CD4-positive, CD25-positive, alpha-beta regulatory T cell (primary cell): ENCODE measurements around the gene GOSR2. TPM values are rescaled to one million over a fixed set of nuclear protein-coding genes. Genes with fewer than 3 reads are reported as not detected.

ENCODE experiments used
- ATAC-seq, 2 donors: fragments of 150-1000 bp; cut with Tn5 transposase; one replicate each; pipeline ENCODE4 v1.10.0; 2021; ENCODE audit warnings: low read depth in 2 of 2, moderate number of reproducible peaks in 2 of 2, moderate library complexity in 1 of 2
- DNase-seq, 3 donors: peaks; one replicate each; pipeline versions ENCODE4 v3.0.0 to v3.0.0-alpha.2; 2012 to 2022; ENCODE audit warnings: mixed read lengths in 1 of 3
- H3K27ac ChIP-seq: one replicate; pipeline ENCODE4 v1.7.0; 2013; ENCODE audit warnings: mild to moderate bottlenecking, low read length; ENCODE audit not compliant: insufficient read depth, poor library complexity, severe bottlenecking
- H3K27me3 ChIP-seq: one replicate; pipeline ENCODE4 v1.7.0; 2013; ENCODE audit warnings: low read length; ENCODE audit not compliant: control insufficient read depth, insufficient read depth
- H3K36me3 ChIP-seq: one replicate; pipeline ENCODE4 v1.7.0; 2013; ENCODE audit warnings: mild to moderate bottlenecking, low read length, moderate library complexity; ENCODE audit not compliant: control insufficient read depth, insufficient read depth
- H3K4me1 ChIP-seq: 2 replicates; pipeline ENCODE4 v1.7.0; 2013; ENCODE audit warnings: mild to moderate bottlenecking, low read length; ENCODE audit not compliant: insufficient read depth, control insufficient read depth, poor library complexity, severe bottlenecking
- H3K4me3 ChIP-seq: one replicate; pipeline ENCODE4 v1.7.0; 2013; ENCODE audit warnings: low read depth, mild to moderate bottlenecking, low read length, moderate library complexity
- H3K9me3 ChIP-seq, 2 experiments: 1 replicate in 1 of 2; 2 replicates in 1 of 2; pipeline ENCODE4 v1.7.0; 2013; ENCODE audit warnings: low read length in 2 of 2, mild to moderate bottlenecking in 1 of 2, moderate library complexity in 1 of 2; ENCODE audit not compliant: control insufficient read depth in 2 of 2
- H3K27ac Mint-ChIP-seq, 3 donors: one replicate each; pipeline ENCODE4 v1.8.0; 2020 to 2022; ENCODE audit warnings: mild to moderate bottlenecking in 3 of 3, mixed read lengths in 3 of 3, moderate library complexity in 2 of 3
- H3K27me3 Mint-ChIP-seq: one replicate; pipeline ENCODE4 v1.8.0; 2022; ENCODE audit warnings: mild to moderate bottlenecking, mixed read lengths
- H3K36me3 Mint-ChIP-seq: one replicate; pipeline ENCODE4 v1.8.0; 2020; ENCODE audit warnings: mixed read lengths
- H3K4me1 Mint-ChIP-seq, 4 donors: one replicate each; pipeline ENCODE4 v1.8.0; 2020 to 2022; ENCODE audit warnings: mixed read lengths in 4 of 4, mild to moderate bottlenecking in 1 of 4
- H3K4me3 Mint-ChIP-seq, 4 donors: one replicate each; pipeline ENCODE4 v1.8.0; 2020 to 2022; ENCODE audit warnings: mild to moderate bottlenecking in 4 of 4, mixed read lengths in 4 of 4, moderate library complexity in 3 of 4
- H3K9me3 Mint-ChIP-seq, 7 donors: one replicate each; pipeline ENCODE4 v1.8.0; 2020 to 2022; ENCODE audit warnings: mixed read lengths in 7 of 7, mild to moderate bottlenecking in 3 of 7, moderate library complexity in 2 of 7
- polyA plus RNA-seq, 4 donors: library from polyadenylated mRNA; unstranded; fragments of 300-500 nt; fragmentation: Illumina TruSeq; gene quantifications; one replicate each; pipeline ENCODE4 v1.2.3, GENCODE V29; 2021
- total RNA-seq: library from RNA; stranded (reverse); gene quantifications from one replicate; pipeline ENCODE4 v1.2.3, GENCODE V29; 2022

Gene GOSR2
- total and polyA plus RNA-seq, 5 donors from 2014 or later, result 39.9 to 65.4 (median 54.8) TPM

GRCh38 chr17:46972346-46972745, 49.4 kb downstream of the GOSR2 start:
- DNase-seq, result no peak
- Mint-ChIP-seq H3K4me3 (no peak overlapping the region), H3K4me1 (peaks cover 0 to 4% (median 0%) of the 10 kb centered on the region in 4 donors), H3K27me3 (peaks cover 9% of the 10 kb centered on the region), H3K9me3 (peaks cover 0 to 2% (median 0%) of the 10 kb centered on the region in 7 donors), H3K36me3 (peaks cover 51% of the 10 kb centered on the region), H3K27ac (no peak overlapping the region)
- Histone ChIP-seq H3K4me3 (no peak overlapping the region), H3K4me1 (no peaks in the 10 kb centered on the region), H3K36me3 (peaks cover 7% of the 10 kb centered on the region), H3K27ac (no peak overlapping the region), H3K9me3 (no peaks in the 10 kb centered on the region), H3K27me3 (peaks cover 3% of the 10 kb centered on the region)
- ATAC-seq, result no peak

GRCh38 chr17:46974086-46974485, 51.1 kb downstream of the GOSR2 start:
- Mint-ChIP-seq H3K4me1 (peaks cover 0 to 10% (median 3%) of the 10 kb centered on the region in 4 donors), H3K9me3 (peaks cover 0 to 2% (median 0%) of the 10 kb centered on the region in 7 donors), H3K4me3 (no peak overlapping the region), H3K36me3 (peaks cover 42% of the 10 kb centered on the region), H3K27me3 (peaks cover 19% of the 10 kb centered on the region), H3K27ac (no peak overlapping the region)
- no peaks in the 10 kb centered on the region for H3K36me3 ChIP-seq
- H3K27ac ChIP-seq, result no peak overlapping the region
- ATAC-seq (no peak), DNase-seq (no peak)
- peaks cover 12% of the 10 kb centered on the region for H3K4me1 ChIP-seq
- H3K4me3 ChIP-seq, result no peak overlapping the region
- H3K27me3 ChIP-seq, result peaks cover 8% of the 10 kb centered on the region
- no peaks in the 10 kb centered on the region for H3K9me3 ChIP-seq

- DNase-seq (no peak), ATAC-seq (no peak)
- Mint-ChIP-seq H3K36me3 (peaks cover 34% of the 10 kb centered on the region), H3K27me3 (peaks cover 29% of the 10 kb centered on the region), H3K9me3 (peaks cover 0 to 2% (median 0%) of the 10 kb centered on the region in 7 donors), H3K4me3 (no peak overlapping the region), H3K4me1 (peaks cover 0 to 14% (median 3%) of the 10 kb centered on the region in 4 donors), H3K27ac (no peak overlapping the region)
- H3K4me1 ChIP-seq, result peaks cover 18% of the 10 kb centered on the region
- no peak overlapping the region for H3K4me3 ChIP-seq
- no peaks in the 10 kb centered on the region for H3K9me3 ChIP-seq
- H3K27me3 ChIP-seq, result peaks cover 12% of the 10 kb centered on the region
- H3K27ac ChIP-seq, result no peak overlapping the region
- H3K36me3 ChIP-seq, result no peaks in the 10 kb centered on the region
Observed at GRCh38 chr17:46975287-46975686, 52.3 kb downstream of the GOSR2 start.

GRCh38 chr17:46976626-46977270, 53.8 kb downstream of the GOSR2 start:
- no peak overlapping the region for H3K4me3 Mint-ChIP-seq
- Histone ChIP-seq H3K36me3 (no peaks in the 10 kb centered on the region), H3K27ac (no peak overlapping the region), H3K9me3 (no peaks in the 10 kb centered on the region), H3K4me3 (no peak overlapping the region), H3K4me1 (peaks cover 18% of the 10 kb centered on the region), H3K27me3 (peaks cover 14% of the 10 kb centered on the region)
- no peak overlapping the region for H3K27ac Mint-ChIP-seq
- peaks cover 0 to 18% (median 4%) of the 10 kb centered on the region in 4 donors for H3K4me1 Mint-ChIP-seq
- peaks cover 0 to 2% (median 0%) of the 10 kb centered on the region in 7 donors for H3K9me3 Mint-ChIP-seq
- H3K36me3 Mint-ChIP-seq, result peaks cover 37% of the 10 kb centered on the region
- DNase-seq, result no peak
- no peak for ATAC-seq
- H3K27me3 Mint-ChIP-seq, result peaks cover 43% of the 10 kb centered on the region

GRCh38 chr17:46977348-46977747, 54.4 kb downstream of the GOSR2 start:
- peaks cover 43% of the 10 kb centered on the region for H3K27me3 Mint-ChIP-seq
- H3K36me3 Mint-ChIP-seq, result peaks cover 37% of the 10 kb centered on the region
- H3K9me3 Mint-ChIP-seq, result peaks cover 0 to 2% (median 0%) of the 10 kb centered on the region in 7 donors
- Histone ChIP-seq H3K4me1 (peaks cover 18% of the 10 kb centered on the region), H3K27ac (no peak overlapping the region), H3K36me3 (no peaks in the 10 kb centered on the region), H3K9me3 (no peaks in the 10 kb centered on the region), H3K4me3 (no peak overlapping the region), H3K27me3 (peaks cover 14% of the 10 kb centered on the region)
- peaks cover 0 to 18% (median 4%) of the 10 kb centered on the region in 4 donors for H3K4me1 Mint-ChIP-seq
- H3K27ac Mint-ChIP-seq, result peak overlapping the region in 1 of 3 donors; percentile 35
- no peak for DNase-seq
- ATAC-seq, result no peak
- H3K4me3 Mint-ChIP-seq, result peak overlapping the region in 1 of 4 donors; percentile 13

- no peak overlapping the region for H3K27ac Mint-ChIP-seq
- H3K4me1 Mint-ChIP-seq, result peaks cover 0 to 18% (median 4%) of the 10 kb centered on the region in 4 donors
- H3K9me3 Mint-ChIP-seq, result peaks cover 0 to 2% (median 0%) of the 10 kb centered on the region in 7 donors
- no peaks in the 10 kb centered on the region for H3K36me3 ChIP-seq
- no peak overlapping the region for H3K4me3 ChIP-seq
- peaks cover 14% of the 10 kb centered on the region for H3K27me3 ChIP-seq
- no peaks in the 10 kb centered on the region for H3K9me3 ChIP-seq
- no peak overlapping the region for H3K27ac ChIP-seq
- H3K4me1 ChIP-seq, result peaks cover 18% of the 10 kb centered on the region
- DNase-seq (no peak), ATAC-seq (no peak)
- H3K36me3 Mint-ChIP-seq, result peaks cover 33% of the 10 kb centered on the region
- peaks cover 43% of the 10 kb centered on the region for H3K27me3 Mint-ChIP-seq
- H3K4me3 Mint-ChIP-seq, result peak overlapping the region in 3 of 4 donors; percentile 82 to 89 (median 86)
Observed at GRCh38 chr17:46977750-46978488, 55.0 kb downstream of the GOSR2 start.

- Histone ChIP-seq H3K27me3 (peaks cover 14% of the 10 kb centered on the region), H3K9me3 (no peaks in the 10 kb centered on the region), H3K4me1 (peaks cover 18% of the 10 kb centered on the region), H3K36me3 (no peaks in the 10 kb centered on the region), H3K4me3 (no peak overlapping the region), H3K27ac (no peak overlapping the region)
- DNase-seq, result peak in 1 of 3 donors; percentile 25
- Mint-ChIP-seq H3K4me1 (peaks cover 0 to 18% (median 4%) of the 10 kb centered on the region in 4 donors), H3K27me3 (peaks cover 44% of the 10 kb centered on the region), H3K27ac (peak overlapping the region in 1 of 3 donors; percentile 63), H3K9me3 (peaks cover 0 to 2% (median 0%) of the 10 kb centered on the region in 7 donors), H3K4me3 (peak overlapping the region in 2 of 4 donors; percentile 66 to 74), H3K36me3 (peaks cover 30% of the 10 kb centered on the region)
- ATAC-seq, result peak in 1 of 2 donors; percentile 31
Observed at GRCh38 chr17:46978489-46979146, 55.7 kb downstream of the GOSR2 start.
